ENCODE results near the gene DHX16.

The DHX16 gene

DNA sequence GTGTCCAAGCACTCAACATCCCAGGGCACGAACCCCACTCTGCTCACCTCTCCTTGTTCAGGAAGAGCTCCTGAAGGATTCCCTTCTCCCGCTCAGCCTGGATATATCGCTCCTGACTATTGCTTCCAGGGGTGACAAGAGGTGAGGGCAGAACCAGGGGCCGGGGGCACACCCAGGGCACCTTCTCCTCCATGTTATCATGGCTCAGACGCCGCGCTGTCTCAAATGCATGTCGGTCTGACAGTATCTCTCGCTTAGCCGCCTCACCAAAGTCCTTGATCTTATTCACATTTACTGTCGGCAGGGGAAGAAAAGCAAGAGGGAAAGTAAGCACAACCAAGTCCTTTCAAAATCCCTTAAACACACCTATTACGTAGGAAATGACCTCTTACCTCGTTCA, 68.8 kb downstream of the DHX16 start:
- H4K20me1 ChIP-seq (ENCODE audit: insufficient read depth, low read length): peaks cover 41% of the 10 kb centered on the region
- ATAC-seq (ENCODE audit: insufficient read depth, low read depth): no peak
- no peak for TF ChIP-seq EZH2 (IDR thresholded peaks at IDR 0.05; ENCODE audit: borderline replicate concordance, low read depth, low read length, severe bottlenecking)

More for the DNA sequence above, 68.8 kb downstream of the DHX16 start:
- Histone ChIP-seq H3K27me3 (ENCODE audit: insufficient read depth, low read length, poor library complexity) (no peaks in the 10 kb centered on the region), H3K79me2 (ENCODE audit: insufficient read depth, low read length) (peaks cover 11% of the 10 kb centered on the region), H3K4me3 (ENCODE audit: low read depth in 1 of 2, low read length in 2 of 2) (no peak overlapping the region), H3K36me3 (ENCODE audit: insufficient read depth, low read length) (peaks cover 89% of the 10 kb centered on the region), H2AFZ (ENCODE audit: low read depth, low read length) (no peak overlapping the region), H3K9me3 (ENCODE audit: insufficient read depth, low read length, severe bottlenecking) (no peaks in the 10 kb centered on the region), H3K4me1 (ENCODE audit: insufficient read depth, low read length) (no peaks in the 10 kb centered on the region), H3K27ac (ENCODE audit: low read length) (no peak overlapping the region), H3K4me2 (ENCODE audit: insufficient read depth, low read length) (no peak overlapping the region), H3K9ac (ENCODE audit: low read depth, low read length) (no peak overlapping the region)
- no peak for DNase-seq

Data from DND-41 (cell line).